ENCODE measurements around the gene THEMIS.
"Not testable (repeated sequence)": the region's sequence is repeated elsewhere in the genome, so short reads cannot be mapped to it uniquely, and the experiment has no call there.

Gene THEMIS

GRCh38 chr6:127900935-127901334 is at the start of gene THEMIS:
Gene THEMIS, minus strand, starts transcription at chr6:127901058. Its CDS starts 126 bp downstream, at chr6:127900932.
- peak; percentile 73 for DNase-seq

GRCh38 chr6:127949251-127949650 is 48.4 kb upstream of the THEMIS start:
- no peak for DNase-seq

- DNase-seq, result no peak
Measured at GRCh38 chr6:127946388-127946787, 45.5 kb upstream of the THEMIS start.

- DNase-seq, result no peak
Measured at GRCh38 chr6:127945434-127946097, 44.7 kb upstream of the THEMIS start.

GRCh38 chr6:127941228-127941627 is 40.4 kb upstream of the THEMIS start:
- DNase-seq, result no peak

- DNase-seq, result peak; percentile 22
Measured at GRCh38 chr6:127939442-127940066, 38.7 kb upstream of the THEMIS start.

- peak; percentile 42 for DNase-seq
Measured at GRCh38 chr6:127938701-127939100, 37.8 kb upstream of the THEMIS start.

- no peak for DNase-seq
Measured at GRCh38 chr6:127937747-127938146, 36.9 kb upstream of the THEMIS start.

- DNase-seq, result no peak
Measured at GRCh38 chr6:127937102-127937501, 36.2 kb upstream of the THEMIS start.

- DNase-seq, result no peak
Measured at GRCh38 chr6:127934956-127935355, 34.1 kb upstream of the THEMIS start.

GRCh38 chr6:127933852-127934840 is 33.3 kb upstream of the THEMIS start:
- peak; percentile 75 for DNase-seq

GRCh38 chr6:127933137-127933536 is 32.3 kb upstream of the THEMIS start:
- DNase-seq, result no peak

GRCh38 chr6:127932708-127933107 is 31.9 kb upstream of the THEMIS start:
- DNase-seq, result no peak

GRCh38 chr6:127926441-127926840 is 25.6 kb upstream of the THEMIS start:
- DNase-seq, result not testable (repeated sequence)

- DNase-seq, result no peak
Measured at GRCh38 chr6:127924440-127924839, 23.6 kb upstream of the THEMIS start.

GRCh38 chr6:127924031-127924430 is 23.2 kb upstream of the THEMIS start:
- DNase-seq, result no peak

- peak; percentile 36 for DNase-seq
Measured at GRCh38 chr6:127923135-127923534, 22.3 kb upstream of the THEMIS start.

GRCh38 chr6:127921982-127922381 is 21.1 kb upstream of the THEMIS start:
- DNase-seq, result no peak

- DNase-seq, result no peak
Measured at GRCh38 chr6:127920804-127921203, 19.9 kb upstream of the THEMIS start.

- DNase-seq, result peak; percentile 71
Measured at GRCh38 chr6:127918506-127919427, 17.9 kb upstream of the THEMIS start.

GRCh38 chr6:127917766-127918165 is 16.9 kb upstream of the THEMIS start:
- no peak for DNase-seq

- no peak for DNase-seq
Measured at GRCh38 chr6:127914240-127914639, 13.4 kb upstream of the THEMIS start.
